HL-60 (cell line): ENCODE measurements around the gene ZSWIM4.

Source experiments
- CTCF ChIP-seq: IDR thresholded peaks from one replicate; pipeline ENCODE4 v1.5.1; 2011; ENCODE audit warnings: low read length, control low read depth, inconsistent platforms; ENCODE audit not compliant: insufficient read depth
- REST ChIP-seq: IDR thresholded peaks from 2 replicates; pipeline ENCODE4 v1.6.1; 2012; ENCODE audit warnings: low read depth; ENCODE audit not compliant: insufficient replicate concordance

- no peak for TF ChIP-seq CTCF
- TF ChIP-seq REST, result no peak
Observed at GRCh38 chr19:13778847-13779246, 16.4 kb upstream of the ZSWIM4 start.
